ENCODE data around the gene SARM1. TPM values are rescaled to one million over a fixed set of nuclear protein-coding genes. Genes with fewer than 3 reads are reported as not detected.
"Not testable (repeated sequence)": the region's sequence is repeated elsewhere in the genome, so short reads cannot be mapped to it uniquely, and the experiment has no call there.

SARM1 gene
- polyA plus RNA-seq, 2 donors: 3.0 to 4.4 TPM

DNA sequence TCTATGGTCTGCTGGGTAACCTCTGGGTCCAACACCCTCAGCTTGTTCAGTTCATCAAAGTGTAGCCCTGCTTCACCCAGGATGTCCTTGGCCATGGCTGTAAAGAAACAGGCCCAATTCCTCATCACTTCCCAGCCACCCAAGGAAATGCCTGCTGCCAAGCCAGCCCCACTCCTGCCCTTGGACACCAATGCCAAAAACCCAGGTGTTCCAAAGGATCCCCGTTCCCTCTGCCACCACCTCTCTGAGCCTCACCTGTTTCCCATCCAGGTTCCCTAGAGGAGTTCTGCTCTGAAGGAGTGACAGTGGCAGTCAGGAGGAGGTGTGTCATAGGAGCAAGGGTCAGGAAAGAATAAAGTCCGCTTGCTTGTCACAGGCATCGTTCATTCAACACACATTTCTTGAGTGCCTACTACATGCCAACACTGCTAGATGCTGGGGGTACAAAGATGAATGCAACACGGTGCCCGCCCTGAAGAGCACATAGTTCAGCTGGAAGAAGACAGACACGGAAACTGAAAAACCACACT lies 39.5 kb upstream of the SARM1 start:
- H3K27me3 ChIP-seq (ENCODE audit: control insufficient read depth in 1 of 2, insufficient read depth in 2 of 2, low read length in 2 of 2): no peaks in the 10 kb centered on the region
- no peak overlapping the region for H3K27ac ChIP-seq (ENCODE audit: low read depth in 2 of 2, low read length in 1 of 2)
- H3K36me3 ChIP-seq (ENCODE audit: control insufficient read depth in 2 of 2, insufficient read depth in 2 of 2, low read length in 1 of 2): peaks cover 0 to 16% of the 10 kb centered on the region in 2 donors
- WGBS, 2 donors: 79 to 90% methylated on average over 6 of the region's 6 CpGs
- no peaks in the 10 kb centered on the region for H3K9me3 ChIP-seq (ENCODE audit: control insufficient read depth in 2 of 2, insufficient read depth in 1 of 2, low read depth in 1 of 2, low read length in 1 of 2)
- H3K4me1 ChIP-seq (ENCODE audit: control insufficient read depth in 2 of 2, insufficient read depth in 2 of 2, low read length in 1 of 2): no peaks in the 10 kb centered on the region
- H3K4me3 ChIP-seq (ENCODE audit: low read depth in 1 of 2, low read length in 2 of 2): no peak overlapping the region

DNA sequence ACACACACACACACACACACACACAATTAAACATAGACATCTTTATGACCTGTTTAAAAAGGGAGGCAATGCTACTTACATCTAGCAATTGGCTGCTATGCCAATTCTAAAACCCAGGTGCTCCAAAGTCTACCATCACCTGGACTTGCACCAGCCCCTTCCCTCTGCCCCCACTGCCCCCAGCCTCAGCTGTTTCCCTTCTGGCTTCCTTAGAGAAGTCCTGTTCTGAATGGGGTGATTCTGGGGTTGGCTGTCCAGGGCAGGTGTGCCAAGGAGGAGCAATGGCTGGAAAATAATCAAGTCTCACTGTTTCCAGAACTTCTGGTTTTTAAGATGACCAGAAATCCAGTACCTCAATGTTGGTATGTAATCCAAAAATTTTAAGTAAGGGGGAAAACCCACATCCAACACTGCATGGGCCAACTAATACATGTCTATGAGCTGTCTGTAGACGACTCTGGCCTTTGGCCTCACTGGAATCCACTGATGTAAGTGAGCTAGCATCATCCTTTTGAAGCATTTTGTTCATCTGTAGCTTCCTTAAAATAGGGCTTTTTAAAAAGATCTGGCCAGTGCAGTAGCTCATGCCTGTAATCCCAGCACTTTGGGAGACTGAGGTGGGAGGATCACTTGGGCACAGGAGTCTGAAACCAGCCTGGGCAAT lies 38.3 kb upstream of the SARM1 start:
- Histone ChIP-seq H3K27ac (ENCODE audit: low read depth in 2 of 2, low read length in 1 of 2) (no peak overlapping the region), H3K36me3 (ENCODE audit: control insufficient read depth in 2 of 2, insufficient read depth in 2 of 2, low read length in 1 of 2) (peaks cover 0 to 13% of the 10 kb centered on the region in 2 donors), H3K4me1 (ENCODE audit: control insufficient read depth in 2 of 2, insufficient read depth in 2 of 2, low read length in 1 of 2) (no peaks in the 10 kb centered on the region), H3K4me3 (ENCODE audit: low read depth in 1 of 2, low read length in 2 of 2) (no peak overlapping the region), H3K27me3 (ENCODE audit: control insufficient read depth in 1 of 2, insufficient read depth in 2 of 2, low read length in 2 of 2) (no peaks in the 10 kb centered on the region), H3K9me3 (ENCODE audit: control insufficient read depth in 2 of 2, insufficient read depth in 1 of 2, low read depth in 1 of 2, low read length in 1 of 2) (no peaks in the 10 kb centered on the region)
- WGBS, 2 donors: 59 to 82% methylated on average over 1 of the region's 1 CpG

DNA sequence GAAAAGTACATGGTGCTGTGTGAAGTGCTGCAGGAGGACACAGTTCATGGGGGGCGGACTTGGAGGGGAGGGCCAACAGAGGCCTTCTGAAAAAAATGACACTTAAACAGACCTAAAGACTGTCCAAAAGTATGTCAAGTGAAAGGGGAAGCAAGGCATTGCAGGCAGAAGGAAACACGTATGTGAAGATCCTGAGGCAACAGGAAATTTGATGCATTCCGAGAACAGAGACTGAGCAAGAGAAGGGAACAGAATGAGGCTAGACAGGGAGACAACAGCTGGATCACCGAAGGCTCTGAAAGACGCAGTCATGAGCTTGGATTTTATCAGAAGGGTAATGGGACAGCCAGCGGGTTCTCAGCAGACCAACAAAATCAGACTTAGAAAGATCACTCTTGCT lies 37.3 kb upstream of the SARM1 start:
- Histone ChIP-seq H3K4me1 (ENCODE audit: control insufficient read depth in 2 of 2, insufficient read depth in 2 of 2, low read length in 1 of 2) (peaks cover 0 to 1% of the 10 kb centered on the region in 2 donors), H3K9me3 (ENCODE audit: control insufficient read depth in 2 of 2, insufficient read depth in 1 of 2, low read depth in 1 of 2, low read length in 1 of 2) (no peaks in the 10 kb centered on the region), H3K27ac (ENCODE audit: low read depth in 2 of 2, low read length in 1 of 2) (no peak overlapping the region), H3K36me3 (ENCODE audit: control insufficient read depth in 2 of 2, insufficient read depth in 2 of 2, low read length in 1 of 2) (peaks cover 0 to 10% of the 10 kb centered on the region in 2 donors), H3K4me3 (ENCODE audit: low read depth in 1 of 2, low read length in 2 of 2) (no peak overlapping the region), H3K27me3 (ENCODE audit: control insufficient read depth in 1 of 2, insufficient read depth in 2 of 2, low read length in 2 of 2) (no peaks in the 10 kb centered on the region)
- WGBS, 2 donors: 61 to 69% methylated on average over 6 of the region's 6 CpGs

DNA sequence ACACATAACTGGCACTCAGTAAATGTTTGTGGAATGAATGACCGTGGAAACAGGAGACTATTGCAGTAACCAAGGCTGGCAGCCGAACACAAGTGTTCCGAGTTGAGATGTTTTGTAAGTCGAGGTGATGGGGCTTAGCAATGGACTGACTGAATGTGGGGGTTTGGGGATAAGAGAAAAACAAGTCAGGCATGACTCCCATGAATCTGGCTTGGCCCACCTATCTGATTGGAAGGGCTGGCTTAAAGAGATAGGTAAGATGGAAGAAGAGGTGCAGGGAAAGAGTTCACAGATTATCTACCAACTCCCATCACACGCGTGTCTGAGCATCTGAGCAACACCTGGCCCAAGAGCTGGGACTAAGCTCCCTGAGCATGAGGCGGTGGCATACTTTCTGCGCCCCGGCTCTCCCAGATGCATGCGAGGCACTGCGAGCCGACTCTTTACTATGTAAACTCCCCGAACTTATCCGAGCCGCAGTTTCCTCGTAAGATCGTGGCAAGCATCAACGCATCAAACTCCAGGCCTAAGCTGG lies 36.8 kb upstream of the SARM1 start:
- Histone ChIP-seq H3K4me3 (ENCODE audit: low read depth in 1 of 2, low read length in 2 of 2) (peak overlapping the region; percentile 83 to 87), H3K36me3 (ENCODE audit: control insufficient read depth in 2 of 2, insufficient read depth in 2 of 2, low read length in 1 of 2) (peaks cover 0 to 11% of the 10 kb centered on the region in 2 donors), H3K27me3 (ENCODE audit: control insufficient read depth in 1 of 2, insufficient read depth in 2 of 2, low read length in 2 of 2) (no peaks in the 10 kb centered on the region), H3K27ac (ENCODE audit: low read depth in 2 of 2, low read length in 1 of 2) (peak overlapping the region; percentile 82 to 92), H3K9me3 (ENCODE audit: control insufficient read depth in 2 of 2, insufficient read depth in 1 of 2, low read depth in 1 of 2, low read length in 1 of 2) (no peaks in the 10 kb centered on the region), H3K4me1 (ENCODE audit: control insufficient read depth in 2 of 2, insufficient read depth in 2 of 2, low read length in 1 of 2) (peaks cover 0 to 5% of the 10 kb centered on the region in 2 donors)
- WGBS, 2 donors: 7 to 9% methylated on average over 18 of the region's 18 CpGs

DNA sequence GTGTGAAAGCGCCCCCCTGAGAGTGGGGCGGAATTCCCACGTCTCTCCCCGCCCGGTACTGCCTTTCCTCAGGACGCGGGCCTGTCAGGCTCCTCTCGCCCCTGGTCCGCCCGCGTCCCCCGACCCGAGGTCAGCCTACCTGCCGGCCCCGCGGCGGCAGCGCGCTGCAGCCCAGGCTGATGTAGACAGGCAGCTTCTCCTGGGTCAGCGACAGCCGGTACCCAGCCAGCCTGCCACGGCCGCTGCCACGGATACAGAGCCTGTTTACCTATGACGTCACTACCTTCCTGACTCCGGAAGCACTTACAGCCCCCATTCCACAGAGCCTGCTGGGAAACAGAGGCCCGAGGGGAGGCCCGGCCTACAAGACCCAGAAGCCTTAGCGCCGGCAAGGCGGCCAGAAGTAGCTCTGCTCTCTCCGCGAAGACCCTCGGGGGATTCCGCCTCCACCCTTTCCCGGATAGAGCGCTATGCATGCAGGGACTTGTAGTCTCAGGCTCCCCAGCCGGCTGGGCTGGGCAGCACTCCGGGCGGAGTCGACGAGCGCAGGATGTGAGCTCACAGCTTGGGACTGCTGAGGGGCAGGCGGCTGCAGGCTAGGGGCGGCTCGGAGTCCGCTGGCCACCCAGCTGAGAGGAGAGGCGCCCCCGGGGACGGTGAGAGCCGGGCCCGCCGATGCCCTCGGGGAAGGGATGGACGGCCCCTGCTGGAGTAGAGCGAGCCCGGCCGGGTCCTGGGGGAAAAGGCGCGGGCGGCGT lies 36.1 kb upstream of the SARM1 start, which contains the start of the genes IFT20 and TNFAIP1:
TSS of gene IFT20 (minus strand) at position 272 of the 758 bp plus-strand sequence. CDS start 3,487 bp downstream, outside the sequence.
TSS of gene TNFAIP1 (plus strand) at position 561 of the 758 bp plus-strand sequence. CDS start 3,761 bp downstream, outside the sequence.
- Histone ChIP-seq H3K4me1 (ENCODE audit: control insufficient read depth in 2 of 2, insufficient read depth in 2 of 2, low read length in 1 of 2) (peaks cover 0 to 5% of the 10 kb centered on the region in 2 donors), H3K4me3 (ENCODE audit: low read depth in 1 of 2, low read length in 2 of 2) (peak within 1 kb of the TSS; percentile 83 to 87), H3K27ac (ENCODE audit: low read depth in 2 of 2, low read length in 1 of 2) (peak within 1 kb of the TSS; percentile 96), H3K27me3 (ENCODE audit: control insufficient read depth in 1 of 2, insufficient read depth in 2 of 2, low read length in 2 of 2) (no peaks in the 10 kb centered on the region), H3K9me3 (ENCODE audit: control insufficient read depth in 2 of 2, insufficient read depth in 1 of 2, low read depth in 1 of 2, low read length in 1 of 2) (no peaks in the 10 kb centered on the region), H3K36me3 (ENCODE audit: control insufficient read depth in 2 of 2, insufficient read depth in 2 of 2, low read length in 1 of 2) (peaks cover 4 to 16% of the 10 kb centered on the region in 2 donors)
- 1% methylated on average over 62 of the region's 62 CpGs for WGBS, 2 donors

DNA sequence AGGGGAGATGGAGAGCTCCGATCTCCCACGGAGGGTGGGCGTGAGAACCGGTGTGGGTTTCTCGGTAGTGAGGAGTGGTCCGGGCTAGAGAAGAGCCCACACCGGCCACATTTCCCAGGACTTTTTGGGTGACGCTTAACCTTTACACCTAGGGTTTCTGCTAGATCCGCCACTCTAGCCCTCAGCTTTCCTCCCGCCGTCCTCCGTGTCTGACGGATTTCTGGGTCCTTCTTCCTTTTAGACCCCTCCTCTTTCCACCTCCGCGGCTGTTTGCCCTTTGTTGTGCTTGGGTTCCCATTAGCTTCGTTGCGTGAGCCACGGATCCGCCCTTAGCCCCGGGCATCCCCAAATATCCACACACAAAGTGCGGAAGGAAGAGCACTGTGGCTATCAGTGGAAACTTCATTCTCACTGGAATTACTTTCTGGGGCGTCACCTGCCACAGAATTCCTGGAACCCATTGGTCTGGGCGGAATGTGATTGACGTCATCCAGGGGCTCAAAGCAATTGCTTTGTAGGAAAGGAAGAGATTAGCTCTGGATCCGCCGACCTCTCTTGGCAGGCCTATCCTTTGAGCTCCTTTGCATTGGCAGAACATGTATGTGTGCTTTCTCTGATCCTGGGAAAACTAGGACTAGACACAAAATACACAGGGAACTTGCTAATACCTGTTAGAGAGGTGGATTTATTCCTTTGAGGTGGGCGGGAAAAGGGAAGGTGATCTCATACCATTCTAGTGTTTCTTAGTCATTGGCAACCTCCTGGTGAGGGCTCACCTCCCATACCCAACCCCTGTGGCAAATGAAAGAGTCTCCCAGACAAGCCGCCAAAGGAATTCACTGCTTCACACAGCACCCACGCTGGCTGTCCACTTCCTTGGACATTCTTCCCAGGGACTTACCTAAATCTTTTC lies 35.3 kb upstream of the SARM1 start:
- Histone ChIP-seq H3K36me3 (ENCODE audit: control insufficient read depth in 2 of 2, insufficient read depth in 2 of 2, low read length in 1 of 2) (peaks cover 8 to 19% of the 10 kb centered on the region in 2 donors), H3K9me3 (ENCODE audit: control insufficient read depth in 2 of 2, insufficient read depth in 1 of 2, low read depth in 1 of 2, low read length in 1 of 2) (no peaks in the 10 kb centered on the region), H3K27ac (ENCODE audit: low read depth in 2 of 2, low read length in 1 of 2) (peak overlapping the region; percentile 96), H3K4me3 (ENCODE audit: low read depth in 1 of 2, low read length in 2 of 2) (peak overlapping the region; percentile 83 to 87), H3K27me3 (ENCODE audit: control insufficient read depth in 1 of 2, insufficient read depth in 2 of 2, low read length in 2 of 2) (no peaks in the 10 kb centered on the region), H3K4me1 (ENCODE audit: control insufficient read depth in 2 of 2, insufficient read depth in 2 of 2, low read length in 1 of 2) (peaks cover 0 to 5% of the 10 kb centered on the region in 2 donors)
- 4% methylated on average over 26 to 29 of the region's 29 CpGs for WGBS, 2 donors

DNA sequence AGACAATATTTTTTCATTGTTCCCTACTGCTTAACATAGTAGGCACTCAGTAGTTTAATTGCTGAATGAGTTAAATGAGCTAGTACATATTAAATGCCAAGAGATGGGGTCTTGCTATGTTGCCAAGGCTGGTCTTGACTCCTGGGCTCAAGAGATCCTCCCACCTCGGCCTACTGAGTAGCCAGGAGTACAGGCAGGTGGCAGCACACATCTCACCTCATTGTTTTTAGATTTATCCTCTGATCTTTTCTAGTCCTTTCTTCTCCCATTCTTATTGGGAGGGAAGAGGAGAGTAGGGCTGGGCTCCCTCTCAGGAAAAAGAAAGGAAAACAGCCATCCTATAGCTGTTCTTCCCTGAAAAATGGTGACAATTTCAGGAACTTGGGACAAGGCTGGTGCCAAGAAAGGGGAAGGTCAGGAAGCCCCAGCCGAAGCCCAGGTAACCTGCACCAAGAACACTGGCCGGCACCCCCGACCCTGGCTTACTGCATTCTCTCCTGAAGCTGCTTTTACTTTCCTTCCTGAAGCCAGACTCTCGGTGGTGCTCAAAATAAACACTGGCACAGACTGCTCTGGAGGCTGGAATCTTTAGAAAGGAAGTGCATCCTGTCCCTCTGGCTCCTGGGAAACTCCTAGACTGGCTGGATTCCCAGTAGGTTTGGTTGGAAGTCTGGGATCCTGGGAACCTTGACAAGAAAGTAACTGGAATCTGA lies 33.3 kb upstream of the SARM1 start:
- no peaks in the 10 kb centered on the region for H3K9me3 ChIP-seq (ENCODE audit: control insufficient read depth in 2 of 2, insufficient read depth in 1 of 2, low read depth in 1 of 2, low read length in 1 of 2)
- H3K27ac ChIP-seq (ENCODE audit: low read depth in 2 of 2, low read length in 1 of 2): peak overlapping the region; percentile 25 to 69
- no peaks in the 10 kb centered on the region for H3K27me3 ChIP-seq (ENCODE audit: control insufficient read depth in 1 of 2, insufficient read depth in 2 of 2, low read length in 2 of 2)
- 47 to 49% methylated on average over 5 of the region's 5 CpGs for WGBS, 2 donors
- H3K36me3 ChIP-seq (ENCODE audit: control insufficient read depth in 2 of 2, insufficient read depth in 2 of 2, low read length in 1 of 2): peaks cover 22 to 29% of the 10 kb centered on the region in 2 donors
- no peak overlapping the region for H3K4me3 ChIP-seq (ENCODE audit: low read depth in 1 of 2, low read length in 2 of 2)
- peaks cover 0 to 5% of the 10 kb centered on the region in 2 donors for H3K4me1 ChIP-seq (ENCODE audit: control insufficient read depth in 2 of 2, insufficient read depth in 2 of 2, low read length in 1 of 2)

DNA sequence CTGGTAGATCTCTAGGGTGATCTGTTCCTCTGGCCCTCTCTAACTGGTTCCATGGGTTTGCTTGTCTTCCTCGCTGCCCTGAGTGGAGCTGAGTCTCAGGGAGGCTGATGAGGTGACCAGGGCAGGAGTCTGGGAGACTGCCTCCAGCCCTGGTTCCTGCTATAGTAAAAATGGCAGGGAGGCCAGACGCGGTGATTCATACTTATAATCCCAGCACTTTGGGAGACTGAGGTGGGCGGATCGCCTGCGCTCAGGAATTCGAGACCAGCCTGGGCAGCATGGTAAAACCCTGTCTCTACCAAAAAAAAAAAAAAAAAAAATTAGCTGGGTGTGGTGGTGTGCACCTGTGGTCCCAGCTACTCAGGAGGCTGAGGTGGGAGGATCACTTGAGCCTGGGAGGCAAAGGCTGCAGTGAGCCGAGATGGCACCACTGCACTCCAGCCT lies 32.7 kb upstream of the SARM1 start:
- H3K36me3 ChIP-seq (ENCODE audit: control insufficient read depth in 2 of 2, insufficient read depth in 2 of 2, low read length in 1 of 2): peaks cover 27 to 33% of the 10 kb centered on the region in 2 donors
- WGBS, 2 donors: 51 to 82% methylated on average over 8 of the region's 8 CpGs

More for the DNA sequence above, 32.7 kb upstream of the SARM1 start:
- not testable (repeated sequence) for H3K4me3 ChIP-seq (ENCODE audit: low read depth in 1 of 2, low read length in 2 of 2); H3K27me3 ChIP-seq (ENCODE audit: control insufficient read depth in 1 of 2, insufficient read depth in 2 of 2, low read length in 2 of 2); H3K9me3 ChIP-seq (ENCODE audit: control insufficient read depth in 2 of 2, insufficient read depth in 1 of 2, low read depth in 1 of 2, low read length in 1 of 2); H3K4me1 ChIP-seq (ENCODE audit: control insufficient read depth in 2 of 2, insufficient read depth in 2 of 2, low read length in 1 of 2)
- H3K27ac ChIP-seq (ENCODE audit: low read depth in 2 of 2, low read length in 1 of 2): peak overlapping the region; percentile 25 to 69
